Ovary (tissue), 9 donors: ENCODE data around the gene SPRED3. TPM values are rescaled to one million over a fixed set of nuclear protein-coding genes. Genes with fewer than 3 reads are reported as not detected.

Source experiments
- DNase-seq, 5 donors: peaks; one replicate each; pipeline ENCODE4 v3.0.0-alpha.2; 2019 to 2020
- H3K27ac ChIP-seq, 2 donors: fragments of 200-600 bp; one replicate each; pipeline versions ENCODE4 v1.5.1 to v1.8.0; 2019 to 2022
- H3K27me3 ChIP-seq: fragments of 200-600 bp; one replicate; pipeline ENCODE4 v1.8.0; 2022
- H3K36me3 ChIP-seq: fragments of 200-600 bp; sonication (generic); one replicate; pipeline ENCODE4 v1.5.1; 2019
- H3K4me1 ChIP-seq: one replicate; pipeline ENCODE4 v1.8.1; 2013; ENCODE audit warnings: mild to moderate bottlenecking, moderate library complexity; ENCODE audit not compliant: insufficient read depth
- H3K4me3 ChIP-seq: fragments of 200-600 bp; sonication (generic); one replicate; pipeline ENCODE4 v1.5.1; 2017
- H3K9me3 ChIP-seq, 2 donors: fragments of 200-600 bp in 1 of 2; sonication (generic) in 1 of 2; one replicate each; pipeline versions ENCODE4 v1.5.1 to v1.8.1; 2013 to 2019; ENCODE audit warnings: mild to moderate bottlenecking in 1 of 2, moderate library complexity in 1 of 2
- EP300 ChIP-seq: sonication (generic); formaldehyde crosslinking; IDR thresholded peaks from one replicate; pipeline ENCODE4 v1.6.1; 2017; ENCODE audit warnings: antibody characterized with exemption
- POLR2A ChIP-seq: fragments of 450-650 bp; IDR thresholded peaks from one replicate; pipeline ENCODE4 v1.6.1; 2017; ENCODE audit warnings: antibody characterized with exemption, mild to moderate bottlenecking, moderate library complexity
- WGBS, 3 donors: extraction: QIAGEN DNeasy Blood & Tissue Kit in 1 of 3; methylation state at CpG; one replicate each; pipeline versions ENCODE4 v1.1.5 to v1.1.7; 2013 to 2017; 5-methylcytosine and 5-hydroxymethylcytosine counted together
- intact Hi-C, 4 donors: fragments of 100-400 bp; cut with DNase I; formaldehyde crosslinking; loops; one replicate each; pipeline versions ENCODE4 v1.11.0 to v1.15.1; 2022 to 2023
- polyA plus RNA-seq, 2 donors: library from polyadenylated mRNA; stranded (reverse); fragments of 200-250 nt in 1 of 2; fragments of 350-450 nt in 1 of 2; fragmentation: Illumina TruSeq in 1 of 2; extraction: RNeasy Lipid Tissue Mini Kit (QIAGEN cat#74804) in 1 of 2; gene quantifications; one replicate each; pipeline ENCODE4 v1.2.3, GENCODE V29; 2013 to 2014
- total RNA-seq, 7 donors: library from RNA; depleted of rRNA in 2 of 7; stranded (reverse); fragments of >200 nt in 2 of 7; fragmentation: NEBNext Ultra II Directional in 3 of 7; extraction: Animal tissue kit (Norgen Biotek cat#: 25700) in 3 of 7; gene quantifications; one replicate each; pipeline versions ENCODE4 v1.1.0 to v1.2.4, GENCODE V29; 2016 to 2023
- TF ChIP-seq, protein P1 (sequence below), 3 donors: fragments of 450-650 bp in 2 of 3; fragments of 200-600 bp in 1 of 3; IDR thresholded peaks; one replicate each; pipeline versions ENCODE4 v1.5.1 to v1.8.0; 2016 to 2022; ENCODE audit warnings: antibody characterized with exemption in 3 of 3, mild to moderate bottlenecking in 1 of 3
- donor health status: DM: no; HTN: no; CAD: no; lungs with moderate emphysema.
- donor health status: DM: no; HTN: no; CAD: no.
- donor health status: Bipolar disorder and iron deficiency.
- donor health status: DM: yes; HTN: yes; CAD: no.
- donor health status: DM: no; HTN: no; CAD: no.
- donor health status: DM: yes; HTN: yes; CAD: no.

Gene SPRED3
- total and polyA plus RNA-seq, 9 donors: 0.24 to 2.1 (median 0.84) TPM

GRCh38 chr19:38442736-38443135 lies 54.2 kb downstream of the SPRED3 start:
- H3K27me3 ChIP-seq: no peaks in the 10 kb centered on the region
- no peak for DNase-seq
- no peak overlapping the region for H3K4me3 ChIP-seq
- no peaks in the 10 kb centered on the region for H3K4me1 ChIP-seq
- no peaks in the 10 kb centered on the region for H3K36me3 ChIP-seq
- WGBS, 3 donors: 84 to 92% (median 86%) methylated on average over 9 of the region's 9 CpGs
- H3K9me3 ChIP-seq: no peaks in the 10 kb centered on the region
- H3K27ac ChIP-seq: no peak overlapping the region
- intact Hi-C loops: no loop called here
- TF ChIP-seq, protein P1, sequence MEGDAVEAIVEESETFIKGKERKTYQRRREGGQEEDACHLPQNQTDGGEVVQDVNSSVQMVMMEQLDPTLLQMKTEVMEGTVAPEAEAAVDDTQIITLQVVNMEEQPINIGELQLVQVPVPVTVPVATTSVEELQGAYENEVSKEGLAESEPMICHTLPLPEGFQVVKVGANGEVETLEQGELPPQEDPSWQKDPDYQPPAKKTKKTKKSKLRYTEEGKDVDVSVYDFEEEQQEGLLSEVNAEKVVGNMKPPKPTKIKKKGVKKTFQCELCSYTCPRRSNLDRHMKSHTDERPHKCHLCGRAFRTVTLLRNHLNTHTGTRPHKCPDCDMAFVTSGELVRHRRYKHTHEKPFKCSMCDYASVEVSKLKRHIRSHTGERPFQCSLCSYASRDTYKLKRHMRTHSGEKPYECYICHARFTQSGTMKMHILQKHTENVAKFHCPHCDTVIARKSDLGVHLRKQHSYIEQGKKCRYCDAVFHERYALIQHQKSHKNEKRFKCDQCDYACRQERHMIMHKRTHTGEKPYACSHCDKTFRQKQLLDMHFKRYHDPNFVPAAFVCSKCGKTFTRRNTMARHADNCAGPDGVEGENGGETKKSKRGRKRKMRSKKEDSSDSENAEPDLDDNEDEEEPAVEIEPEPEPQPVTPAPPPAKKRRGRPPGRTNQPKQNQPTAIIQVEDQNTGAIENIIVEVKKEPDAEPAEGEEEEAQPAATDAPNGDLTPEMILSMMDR (IDR thresholded peaks at IDR 0.05): no peak
- TF ChIP-seq POLR2A (no peak), EP300 (no peak)

GRCh38 chr19:38443458-38443999 lies 55.0 kb downstream of the SPRED3 start:
- Histone ChIP-seq H3K9me3 (no peaks in the 10 kb centered on the region), H3K4me1 (no peaks in the 10 kb centered on the region)

GRCh38 chr19:38444026-38444425 lies 55.5 kb downstream of the SPRED3 start:
- no peak overlapping the region for H3K4me3 ChIP-seq
- TF ChIP-seq POLR2A: no peak
- TF ChIP-seq EP300: no peak
- TF ChIP-seq, protein P1 (IDR thresholded peaks at IDR 0.05): no peak
- H3K9me3 ChIP-seq: no peaks in the 10 kb centered on the region
- no peaks in the 10 kb centered on the region for H3K27me3 ChIP-seq
- intact Hi-C loops: no loop called here
- no peaks in the 10 kb centered on the region for H3K4me1 ChIP-seq
- no peaks in the 10 kb centered on the region for H3K36me3 ChIP-seq
- no peak for DNase-seq
- no peak overlapping the region for H3K27ac ChIP-seq
- 86 to 90% (median 88%) methylated on average over 7 of the region's 7 CpGs for WGBS, 3 donors

More at GRCh38 chr19:38443458-38443999, 55.0 kb downstream of the SPRED3 start:
- no peak for DNase-seq
- intact Hi-C loops: no loop called here
- no peaks in the 10 kb centered on the region for H3K36me3 ChIP-seq
- no peaks in the 10 kb centered on the region for H3K27me3 ChIP-seq
- 85 to 90% (median 86%) methylated on average over 15 of the region's 15 CpGs for WGBS, 3 donors
- H3K27ac ChIP-seq: no peak overlapping the region
- TF ChIP-seq, protein P1 (IDR thresholded peaks at IDR 0.05): no peak
- TF ChIP-seq POLR2A (no peak), EP300 (no peak)
- H3K4me3 ChIP-seq: no peak overlapping the region

GRCh38 chr19:38445362-38445761 lies 56.9 kb downstream of the SPRED3 start:
- Histone ChIP-seq H3K36me3 (no peaks in the 10 kb centered on the region), H3K4me3 (no peak overlapping the region), H3K9me3 (no peaks in the 10 kb centered on the region), H3K4me1 (no peaks in the 10 kb centered on the region), H3K27me3 (no peaks in the 10 kb centered on the region), H3K27ac (no peak overlapping the region)
- WGBS, 3 donors: 90 to 97% (median 91%) methylated on average over 7 of the region's 7 CpGs
- TF ChIP-seq, protein P1 (IDR thresholded peaks at IDR 0.05): no peak
- TF ChIP-seq POLR2A (no peak), EP300 (no peak)
- DNase-seq: no peak
- intact Hi-C loops: no loop called here
